ENCODE measurements around the gene CCR9. TPM values are rescaled to one million over a fixed set of nuclear protein-coding genes. Genes with fewer than 3 reads are reported as not detected.

CCR9 gene
- polyA plus RNA-seq, 3 donors: 0.05 to 0.06 TPM; not detected in 1

- 82 to 93% (median 87%) methylated on average over 3 of the region's 3 CpGs for WGBS, 3 donors
- no peak overlapping the region for H3K27ac ChIP-seq (ENCODE audit: low read depth, low read length)
These were observed 35.6 kb downstream of the CCR9 start for GRCh38 chr3:45922039-45922326.

- WGBS, 3 donors: 96 to 100% (median 97%) methylated on average over 4 of the region's 4 CpGs
- H3K27ac ChIP-seq (ENCODE audit: low read depth, low read length): no peak overlapping the region
These were observed 36.7 kb downstream of the CCR9 start for GRCh38 chr3:45922950-45923590.

- no peak overlapping the region for H3K27ac ChIP-seq (ENCODE audit: low read depth, low read length)
- 57 to 92% (median 63%) methylated on average over 3 of the region's 3 CpGs for WGBS, 3 donors
These were observed 37.4 kb downstream of the CCR9 start for GRCh38 chr3:45923755-45924154.

GRCh38 chr3:45927881-45928280, 41.5 kb downstream of the CCR9 start:
- H3K27ac ChIP-seq (ENCODE audit: low read depth, low read length): no peak overlapping the region
- WGBS, 3 donors: 95 to 96% (median 96%) methylated on average over 2 of the region's 2 CpGs

GRCh38 chr3:45929042-45929679, 42.8 kb downstream of the CCR9 start:
- no peak overlapping the region for H3K27ac ChIP-seq (ENCODE audit: low read depth, low read length)
- 76 to 86% (median 77%) methylated on average over 9 of the region's 9 CpGs for WGBS, 3 donors

GRCh38 chr3:45931496-45931895, 45.2 kb downstream of the CCR9 start:
- no peak overlapping the region for H3K27ac ChIP-seq (ENCODE audit: low read depth, low read length)
- 85 to 91% (median 89%) methylated on average over 6 of the region's 6 CpGs for WGBS, 3 donors

GRCh38 chr3:45932112-45932511, 45.8 kb downstream of the CCR9 start:
- WGBS, 3 donors: 69 to 92% (median 75%) methylated on average over 4 of the region's 4 CpGs
- H3K27ac ChIP-seq (ENCODE audit: low read depth, low read length): no peak overlapping the region

GRCh38 chr3:45933591-45933990, 47.2 kb downstream of the CCR9 start:
- no peak overlapping the region for H3K27ac ChIP-seq (ENCODE audit: low read depth, low read length)
- 83 to 86% (median 84%) methylated on average over 4 of the region's 4 CpGs for WGBS, 3 donors

- WGBS, 3 donors: 84 to 94% (median 88%) methylated on average over 9 of the region's 9 CpGs
- H3K27ac ChIP-seq (ENCODE audit: low read depth, low read length): no peak overlapping the region
These were observed 49.9 kb downstream of the CCR9 start for GRCh38 chr3:45936261-45936660.

- no peak overlapping the region for H3K27ac ChIP-seq (ENCODE audit: low read depth, low read length)
- WGBS, 3 donors: 88 to 92% (median 89%) methylated on average over 8 of the region's 8 CpGs
These were observed 51.1 kb downstream of the CCR9 start for GRCh38 chr3:45937206-45938042.

- WGBS, 3 donors: 89 to 98% (median 93%) methylated on average over 4 of the region's 4 CpGs
These were observed 51.7 kb downstream of the CCR9 start for GRCh38 chr3:45938043-45938435.

GRCh38 chr3:45938864-45939263, 52.5 kb downstream of the CCR9 start:
- no peak overlapping the region for H3K27ac ChIP-seq (ENCODE audit: low read depth, low read length)
- 18 to 25% (median 25%) methylated on average over 4 of the region's 4 CpGs for WGBS, 3 donors

More at GRCh38 chr3:45938043-45938435, 51.7 kb downstream of the CCR9 start:
- H3K27ac ChIP-seq (ENCODE audit: low read depth, low read length): no peak overlapping the region

GRCh38 chr3:45939341-45939771, 53.0 kb downstream of the CCR9 start:
- WGBS, 3 donors: 57 to 60% (median 57%) methylated on average over 5 of the region's 5 CpGs
- H3K27ac ChIP-seq (ENCODE audit: low read depth, low read length): no peak overlapping the region

GRCh38 chr3:45940004-45940780, 53.8 kb downstream of the CCR9 start:
- H3K27ac ChIP-seq (ENCODE audit: low read depth, low read length): no peak overlapping the region
- WGBS, 3 donors: 77 to 80% (median 79%) methylated on average over 7 of the region's 7 CpGs

- no peak overlapping the region for H3K27ac ChIP-seq (ENCODE audit: low read depth, low read length)
- WGBS, 3 donors: 81 to 97% (median 90%) methylated on average over 6 of the region's 6 CpGs
These were observed 54.5 kb downstream of the CCR9 start for GRCh38 chr3:45940781-45941365.

GRCh38 chr3:45942051-45942825, 55.9 kb downstream of the CCR9 start:
- 60 to 69% (median 65%) methylated on average over 6 of the region's 6 CpGs for WGBS, 3 donors
- H3K27ac ChIP-seq (ENCODE audit: low read depth, low read length): no peak overlapping the region

- 88 to 95% (median 94%) methylated on average over 8 of the region's 8 CpGs for WGBS, 3 donors
These were observed 57.0 kb downstream of the CCR9 start, which contains the start of gene CXCR6 for GRCh38 chr3:45943207-45943846. Gene CXCR6, plus strand, starts transcription at chr3:45943464. Its CDS starts 3,018 bp downstream, at chr3:45946482.

More at GRCh38 chr3:45943207-45943846, 57.0 kb downstream of the CCR9 start, which contains the start of gene CXCR6:
- no peak within 1 kb of the TSS for H3K27ac ChIP-seq (ENCODE audit: low read depth, low read length)
